Measurements from ENCODE around the gene CCDC93.
A peak's percentile ranks its signal among the peaks of the same experiment; 100 is the strongest.
"Not testable (repeated sequence)": the region's sequence is repeated elsewhere in the genome, so short reads cannot be mapped to it uniquely, and the experiment has no call there.

The CCDC93 gene

DNA sequence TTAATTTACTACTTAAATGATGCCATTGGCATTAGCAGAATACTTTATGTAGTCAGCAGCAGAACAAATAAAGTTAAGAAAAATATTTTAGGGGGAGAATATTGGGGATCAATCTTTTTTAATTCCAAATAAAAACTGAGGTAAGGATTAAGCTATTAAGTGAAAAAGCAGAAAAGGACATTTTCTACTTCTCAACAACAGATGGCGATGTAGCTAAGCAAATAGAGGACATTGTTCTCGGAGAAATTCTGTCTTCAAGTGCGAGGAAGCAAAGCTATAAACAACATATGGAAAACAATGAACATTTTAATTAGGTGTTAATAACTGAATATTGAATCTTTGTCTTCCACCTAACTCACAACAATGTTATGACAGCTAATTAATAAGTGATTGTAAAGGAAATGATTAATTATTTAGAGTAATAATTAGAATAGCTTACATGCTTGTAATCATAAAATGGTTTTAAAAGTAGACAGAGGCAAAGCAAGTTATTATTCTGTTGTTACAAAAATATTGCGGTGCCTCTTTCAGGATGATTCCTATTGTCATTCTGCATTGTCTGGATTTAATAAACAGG is 32.9 kb upstream of the CCDC93 start:
- peak; percentile 9 for DNase-seq (ENCODE audit: low spot score)

DNA sequence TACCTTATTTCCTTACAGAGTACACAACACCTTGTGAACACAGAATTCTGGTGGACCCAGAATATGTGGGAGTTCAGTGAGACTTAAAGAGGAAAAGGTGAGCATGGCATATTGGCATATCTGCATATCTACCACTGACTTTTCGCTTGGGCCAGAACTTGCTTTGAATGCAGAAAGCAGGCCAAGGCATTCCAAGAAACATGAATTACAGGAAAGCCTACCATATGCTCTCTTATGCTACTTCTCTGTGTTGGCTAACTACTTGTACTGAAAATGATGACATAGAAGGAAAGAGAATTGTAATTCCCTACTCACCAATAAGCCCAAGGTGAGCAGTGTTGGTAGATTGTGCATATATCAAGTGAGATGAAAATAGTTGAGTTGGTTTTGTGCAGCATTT is 31.4 kb upstream of the CCDC93 start:
- DNase-seq (ENCODE audit: low spot score) = no peak

DNA sequence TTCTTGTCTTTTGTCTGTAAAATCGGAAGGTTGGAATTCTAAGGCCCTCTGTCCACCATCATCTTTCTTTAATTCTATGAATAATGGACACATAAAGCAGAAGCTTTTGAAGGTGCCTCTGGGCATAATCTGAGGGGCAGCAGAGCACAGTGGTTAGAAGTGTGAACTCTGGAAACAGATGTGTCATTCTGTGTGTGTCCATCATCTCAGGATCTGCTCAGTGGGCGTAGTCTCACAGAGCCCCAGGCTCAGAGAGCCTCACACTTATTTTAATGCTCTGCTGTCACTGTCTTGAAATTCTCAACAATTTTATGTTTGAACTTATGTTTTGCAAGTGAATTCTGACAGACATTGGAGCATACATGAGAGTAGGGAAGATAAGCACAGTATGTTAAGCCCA is 31.0 kb upstream of the CCDC93 start:
- no peak for DNase-seq (ENCODE audit: low spot score)

DNA sequence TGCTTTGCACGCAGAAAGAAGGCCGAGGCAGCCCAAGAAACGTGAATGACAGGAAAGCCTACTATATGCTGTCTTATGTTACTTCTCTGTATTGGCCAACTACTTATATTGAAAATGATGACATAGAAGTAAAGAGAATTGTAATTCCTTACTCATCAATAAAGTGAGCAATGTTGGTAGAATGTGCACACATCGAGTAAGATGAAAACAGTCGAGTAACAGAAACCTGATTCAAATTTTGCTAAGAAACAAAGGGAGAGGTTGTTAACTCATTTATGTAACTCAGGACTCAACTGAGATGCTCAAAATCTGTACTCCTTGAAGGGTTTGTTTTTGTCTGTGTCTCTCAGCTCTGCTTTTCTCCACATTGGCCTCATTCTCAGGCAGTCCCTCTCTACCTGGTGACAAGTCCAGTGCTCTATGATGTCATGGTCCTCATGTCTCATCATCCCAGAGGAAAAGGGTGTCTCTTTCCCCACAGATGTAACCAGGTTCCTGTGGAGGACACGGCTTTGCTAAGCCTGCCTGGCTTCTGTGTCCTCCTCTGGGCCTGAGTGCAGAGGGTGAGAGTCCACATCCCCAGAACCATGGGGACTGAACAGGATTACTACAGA is 30.3 kb upstream of the CCDC93 start:
- no peak for DNase-seq (ENCODE audit: low spot score)

DNA sequence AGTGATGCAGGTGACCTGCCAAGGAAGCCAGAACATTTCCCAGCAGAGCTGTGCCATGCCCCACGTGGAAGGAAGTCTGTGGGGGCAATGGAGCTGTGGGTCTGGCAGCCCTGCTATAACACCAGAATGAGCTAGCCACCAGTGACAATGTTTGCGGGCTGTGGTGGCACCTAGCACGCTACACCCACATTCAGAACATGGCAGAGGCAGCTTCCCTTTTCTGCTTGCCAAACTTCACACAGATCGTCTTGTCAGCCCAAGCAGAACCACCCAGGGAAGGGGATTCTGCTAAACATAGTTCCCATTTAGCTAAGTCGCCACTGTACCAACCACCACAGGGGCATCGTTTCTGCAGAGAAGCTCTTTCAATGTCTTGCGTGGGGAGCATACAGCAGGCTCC is 27.0 kb upstream of the CCDC93 start:
- DNase-seq (ENCODE audit: low spot score) = no peak

DNA sequence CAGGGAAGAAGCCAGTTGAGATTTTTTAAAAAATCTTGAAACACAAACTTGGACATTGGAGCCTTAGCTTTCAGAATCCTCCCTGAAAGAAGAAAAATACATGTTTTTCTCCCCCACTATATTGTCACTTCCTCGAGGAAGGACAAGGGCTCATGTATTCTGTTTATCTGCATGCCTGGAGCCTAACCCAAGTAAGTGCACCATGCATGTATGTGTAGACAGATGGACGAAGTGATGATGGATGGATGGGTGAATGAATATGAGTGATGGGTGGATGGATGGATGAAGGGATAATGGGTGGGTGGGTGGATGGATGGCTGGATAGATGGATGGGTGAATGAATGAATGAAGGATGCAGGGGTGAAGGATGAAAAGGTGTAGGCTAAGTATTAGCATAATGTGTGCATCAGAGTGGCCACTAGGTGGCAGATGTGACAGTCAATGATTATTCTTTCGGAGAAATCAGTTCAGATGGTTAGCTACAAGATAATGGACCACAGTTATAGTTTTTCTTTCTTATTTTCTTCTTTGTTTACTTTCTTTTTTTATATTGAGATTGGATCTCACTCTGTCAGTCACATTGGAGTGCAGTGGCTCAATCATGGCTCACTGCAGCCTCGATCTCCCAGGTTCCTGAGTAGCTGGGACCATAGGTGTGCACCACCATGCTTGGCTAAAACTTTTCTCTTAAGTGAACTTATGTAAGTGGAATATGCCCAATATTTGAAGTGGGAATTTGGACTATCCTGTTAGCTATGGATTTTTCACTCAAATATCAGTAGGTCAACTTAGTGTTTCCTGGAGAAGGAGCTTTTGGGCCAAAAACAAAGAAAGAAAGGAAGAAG is 18.5 kb upstream of the CCDC93 start:
- DNase-seq (ENCODE audit: low spot score) = peak; percentile 40

DNA sequence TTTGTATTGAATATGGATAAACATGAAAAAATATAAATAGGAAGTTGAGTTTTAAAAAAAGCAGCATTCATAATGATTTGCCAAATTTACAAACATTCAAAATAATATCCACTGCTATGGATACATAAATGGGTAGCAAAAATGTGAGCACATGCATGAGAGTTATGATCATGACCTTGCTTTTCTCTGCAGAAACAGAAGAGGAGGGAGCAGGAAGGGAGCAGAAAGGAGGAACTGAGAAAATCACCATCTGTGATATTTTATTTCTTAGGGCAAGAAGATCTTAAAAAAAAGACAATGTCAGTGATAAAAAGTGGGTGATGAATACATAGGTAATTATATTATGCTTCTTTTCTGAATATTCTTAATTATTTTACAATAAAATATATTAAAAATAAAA is 17.7 kb upstream of the CCDC93 start:
- no peak for DNase-seq (ENCODE audit: low spot score)

DNA sequence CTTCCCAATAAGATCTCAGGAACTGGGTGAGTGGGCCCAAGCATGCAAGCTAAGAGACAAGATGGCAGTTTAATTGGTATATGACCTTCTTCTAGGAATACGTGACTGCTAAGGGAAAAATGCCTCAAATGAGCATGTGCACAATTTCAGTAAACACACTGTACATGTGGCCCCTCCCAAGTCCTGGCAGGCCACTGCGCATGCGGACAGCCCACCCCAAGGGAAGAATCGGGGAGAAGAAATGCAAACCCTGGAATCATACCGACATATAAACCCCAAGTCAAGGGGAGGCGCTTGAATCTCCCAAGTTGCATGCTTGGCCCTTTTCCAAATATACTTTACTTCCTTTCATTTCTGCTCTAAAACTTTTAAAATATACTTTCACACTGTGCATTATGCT is 15.2 kb upstream of the CCDC93 start:
- DNase-seq (ENCODE audit: low spot score) = no peak

DNA sequence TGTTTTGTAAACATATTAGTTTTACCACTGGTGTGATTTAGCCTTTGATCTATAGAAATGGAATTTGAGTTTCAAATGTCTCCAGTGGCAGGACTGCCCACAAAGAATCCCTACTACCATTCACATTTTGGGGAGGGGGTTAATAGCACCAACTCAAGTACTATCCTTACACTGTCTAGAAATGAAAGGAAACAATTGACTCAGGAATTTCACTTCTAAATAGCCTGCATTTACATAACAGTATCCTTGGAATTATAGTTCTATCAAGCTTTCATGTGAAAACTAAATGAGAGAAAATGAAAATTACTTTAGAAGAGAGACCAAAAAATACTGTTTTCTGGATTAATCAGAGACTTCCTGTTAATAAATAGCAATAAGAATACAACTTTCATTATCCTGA is 7.5 kb upstream of the CCDC93 start:
- no peak for DNase-seq (ENCODE audit: low spot score)

DNA sequence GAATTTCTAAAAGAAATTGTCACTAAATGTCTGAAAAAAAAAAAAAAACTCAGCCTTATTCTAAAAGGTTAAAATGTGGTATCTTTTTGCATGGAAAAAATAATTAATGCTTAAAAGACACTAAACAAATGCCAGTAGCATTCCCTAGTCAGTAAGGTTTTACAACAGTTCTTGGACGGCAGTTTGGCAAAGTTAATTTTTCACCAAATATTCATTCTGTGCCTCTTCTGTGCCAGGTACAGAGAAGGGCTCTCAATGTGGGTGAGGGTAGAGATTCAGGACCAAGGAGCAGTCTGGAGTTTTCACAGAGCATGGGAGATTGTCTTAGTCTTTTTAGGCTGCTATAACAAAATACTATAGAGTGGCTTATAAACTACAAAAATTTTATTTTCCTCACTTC is 6.0 kb upstream of the CCDC93 start:
- DNase-seq (ENCODE audit: low spot score) = no peak

DNA sequence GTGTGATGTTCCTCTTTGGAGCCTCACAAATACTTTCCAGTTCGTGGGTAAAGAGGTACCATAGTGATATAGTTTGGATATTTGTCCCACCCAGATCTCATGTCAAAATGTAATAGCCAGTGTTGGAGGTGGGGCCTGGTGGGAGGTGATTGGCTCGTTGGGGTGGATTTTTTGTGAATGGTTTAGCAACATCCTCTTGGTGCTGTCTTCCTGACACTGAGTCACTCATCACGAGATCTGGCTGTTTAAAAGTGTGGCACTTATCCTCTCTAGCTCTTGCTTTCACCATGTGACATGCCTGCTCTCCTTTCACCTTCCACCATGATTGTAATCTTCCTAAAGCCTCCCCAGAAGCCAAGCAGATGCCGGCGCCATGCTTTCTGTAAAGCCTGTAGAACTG is 3.0 kb upstream of the CCDC93 start:
- DNase-seq (ENCODE audit: low spot score) = no peak

DNA sequence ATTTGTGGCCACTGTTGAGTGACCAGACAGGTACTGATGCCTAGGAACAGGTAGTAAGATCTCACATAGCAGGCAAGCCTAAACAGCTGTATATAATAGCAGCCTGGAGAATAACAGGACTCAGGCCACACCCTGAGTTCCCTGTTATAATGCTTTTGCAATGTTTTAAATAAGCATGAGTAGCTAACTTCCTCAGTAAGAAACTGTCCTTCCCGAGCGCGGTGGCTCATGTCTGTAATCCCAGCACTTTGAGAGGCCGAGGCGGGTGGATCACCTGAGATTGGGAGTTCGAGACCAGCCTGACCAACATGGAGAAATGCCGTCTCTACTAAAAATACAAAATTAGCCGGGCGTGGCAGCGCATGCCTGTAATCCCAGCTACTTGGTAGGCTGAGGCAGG is 1.9 kb upstream of the CCDC93 start:
- not testable (repeated sequence) for DNase-seq (ENCODE audit: low spot score)

DNA sequence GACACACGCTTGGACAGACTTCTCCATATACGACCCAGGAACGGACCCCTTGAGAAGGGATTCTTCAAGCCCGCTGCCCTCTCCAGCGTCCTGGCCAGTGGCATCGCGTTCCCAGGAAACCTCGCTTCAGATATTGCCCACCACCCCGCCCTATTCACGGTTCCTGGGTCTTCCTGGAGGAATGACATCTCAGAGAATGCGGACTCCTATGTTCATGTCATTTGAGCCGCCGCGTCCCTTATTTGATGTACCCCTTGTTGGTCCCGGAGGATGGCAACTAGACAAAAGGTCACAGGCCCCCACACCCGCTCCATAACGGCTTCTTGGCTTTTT is 588 bp upstream of the CCDC93 start:
- DNase-seq (ENCODE audit: low spot score) = no peak

DNA sequence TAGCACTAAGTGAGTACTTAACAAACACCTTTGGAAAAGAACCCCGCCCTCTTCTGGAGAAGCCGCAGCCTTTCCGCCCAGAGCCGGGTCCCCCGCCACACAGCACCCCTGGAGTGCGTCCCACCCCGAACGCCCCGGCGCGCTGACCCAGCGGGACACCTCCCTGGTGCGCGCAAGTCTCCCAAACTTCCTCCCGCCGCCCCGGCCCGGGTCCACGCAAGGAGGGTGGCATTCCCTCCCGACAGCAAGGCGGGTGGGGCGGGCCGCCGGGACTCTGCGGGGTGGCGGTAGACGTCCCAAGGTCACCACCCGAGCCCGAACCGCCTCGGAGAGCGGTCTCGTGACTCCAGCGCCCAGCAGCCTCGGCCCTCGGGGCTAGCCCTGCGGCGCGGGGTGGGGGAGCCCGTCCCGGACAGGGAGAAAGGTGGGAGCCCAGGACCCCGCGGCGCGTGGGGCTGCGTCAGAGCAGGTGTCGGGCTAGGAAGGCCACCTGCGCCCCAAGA is 598 bp downstream of the CCDC93 start:
- peak; percentile 48 for DNase-seq (ENCODE audit: low spot score)

DNA sequence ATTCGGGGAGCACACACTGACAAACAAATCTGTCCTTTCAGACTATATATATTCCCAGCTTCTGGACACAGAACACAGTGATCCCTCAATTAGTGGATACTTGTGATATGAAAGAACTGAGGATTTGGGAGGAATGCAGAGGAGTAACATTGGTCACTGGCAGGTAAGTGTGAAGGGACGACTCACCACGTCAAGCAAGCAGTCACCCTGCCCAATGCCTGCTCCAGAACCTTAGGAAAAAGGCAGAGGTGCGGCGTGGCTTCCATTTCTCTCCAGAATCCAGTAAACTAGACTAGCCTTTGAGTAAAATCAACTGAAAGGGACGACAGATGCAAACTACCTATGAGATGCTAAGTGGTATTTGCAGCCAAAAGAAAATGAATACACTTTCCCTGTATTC is 1.1 kb downstream of the CCDC93 start:
- no peak for DNase-seq (ENCODE audit: low spot score)

DNA sequence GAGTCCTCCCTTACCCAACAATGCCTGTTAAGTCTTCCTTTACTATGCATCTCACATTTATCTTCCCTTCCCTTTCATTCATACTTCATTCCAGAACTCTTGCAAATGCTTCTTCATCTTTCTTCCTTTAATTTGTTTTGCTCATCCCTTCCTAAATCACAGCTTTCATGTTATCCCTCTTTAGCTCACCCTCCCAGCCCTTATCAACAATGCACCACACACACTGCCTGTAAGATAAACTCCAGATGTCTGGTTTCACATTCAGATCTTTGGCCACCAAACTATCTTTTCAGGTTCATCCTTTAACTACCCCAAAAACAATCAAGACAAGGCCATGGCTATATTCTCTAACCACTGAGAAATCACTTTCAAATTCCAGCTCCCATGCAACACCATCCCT is 3.4 kb downstream of the CCDC93 start:
- DNase-seq (ENCODE audit: low spot score) = no peak

DNA sequence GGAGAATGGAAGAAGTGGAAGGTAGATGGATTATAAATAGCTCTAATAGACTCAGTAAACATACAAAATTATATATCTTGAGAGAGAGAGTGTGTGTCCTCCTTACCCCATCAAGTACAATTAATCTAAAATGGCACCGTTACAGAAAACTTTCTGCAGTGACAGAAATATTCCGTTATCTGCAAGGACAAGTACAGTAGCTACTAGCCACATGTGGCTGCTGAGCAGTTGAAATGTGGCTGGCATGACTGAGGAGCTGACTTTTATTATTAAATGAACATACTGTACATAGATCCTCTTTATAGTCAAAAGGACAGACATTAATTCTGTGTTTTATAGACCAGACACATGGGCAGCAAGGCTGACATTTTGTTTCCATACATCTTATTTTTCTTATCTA is 7.0 kb downstream of the CCDC93 start:
- no peak for DNase-seq (ENCODE audit: low spot score)

DNA sequence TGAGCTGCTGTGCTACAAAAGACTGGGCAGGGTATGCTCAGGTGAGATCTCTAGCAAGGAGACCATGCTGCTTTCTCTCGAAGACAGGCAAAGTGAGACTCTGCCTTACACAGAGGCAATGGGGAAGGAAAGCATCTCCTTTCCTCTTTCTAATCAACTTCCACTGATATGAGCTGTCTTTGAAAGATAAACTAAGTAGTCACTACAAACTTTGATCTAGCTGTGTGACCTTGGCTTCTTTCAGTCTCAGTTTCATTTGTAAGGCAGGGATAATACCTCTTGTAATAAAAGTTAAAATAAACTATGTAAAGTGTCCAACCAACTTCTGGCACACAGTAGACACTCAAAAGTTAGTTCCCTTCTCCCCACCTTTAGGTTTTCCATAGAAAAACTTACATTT is 7.5 kb downstream of the CCDC93 start:
- no peak for DNase-seq (ENCODE audit: low spot score)

DNA sequence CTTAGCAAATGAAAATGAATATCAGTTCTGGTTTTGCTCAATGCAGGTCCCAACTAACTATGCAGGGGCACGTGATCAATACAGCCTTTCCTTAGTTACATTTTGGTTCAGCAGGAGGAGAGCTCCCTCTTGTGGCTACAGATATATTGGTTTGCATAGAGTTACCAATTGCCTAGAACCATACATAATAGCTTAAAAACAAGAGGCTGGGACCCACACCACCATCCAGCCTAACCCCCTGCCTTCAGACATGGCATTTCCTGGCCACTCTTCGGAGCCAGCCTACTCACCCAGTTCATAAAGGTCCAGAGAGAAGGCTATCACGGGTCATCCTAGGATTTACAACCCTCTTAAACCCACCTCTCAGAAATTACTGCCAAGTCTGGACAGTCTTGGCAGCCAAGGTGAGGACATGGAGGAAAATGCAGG is 10.5 kb downstream of the CCDC93 start:
- DNase-seq (ENCODE audit: low spot score) = peak; percentile 54

DNA sequence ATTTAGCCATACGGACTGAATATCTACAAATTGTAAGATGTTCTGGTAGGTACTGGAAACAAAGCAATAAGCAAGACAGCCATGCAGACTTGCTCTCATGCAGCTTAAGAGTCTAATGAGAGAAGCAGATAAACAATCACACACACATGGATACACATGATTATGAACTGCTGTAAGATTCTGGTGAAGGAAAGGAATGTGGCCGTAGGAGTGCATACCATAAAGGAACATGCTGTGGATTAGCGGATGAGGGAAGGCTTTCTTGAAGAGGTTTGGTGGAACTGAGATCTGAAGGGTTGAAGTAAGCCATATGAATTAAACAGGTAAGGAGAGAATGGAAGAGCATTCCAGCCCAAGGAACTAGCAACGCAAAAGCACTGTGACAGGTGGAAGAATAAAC is 13.8 kb downstream of the CCDC93 start:
- no peak for DNase-seq (ENCODE audit: low spot score)

DNA sequence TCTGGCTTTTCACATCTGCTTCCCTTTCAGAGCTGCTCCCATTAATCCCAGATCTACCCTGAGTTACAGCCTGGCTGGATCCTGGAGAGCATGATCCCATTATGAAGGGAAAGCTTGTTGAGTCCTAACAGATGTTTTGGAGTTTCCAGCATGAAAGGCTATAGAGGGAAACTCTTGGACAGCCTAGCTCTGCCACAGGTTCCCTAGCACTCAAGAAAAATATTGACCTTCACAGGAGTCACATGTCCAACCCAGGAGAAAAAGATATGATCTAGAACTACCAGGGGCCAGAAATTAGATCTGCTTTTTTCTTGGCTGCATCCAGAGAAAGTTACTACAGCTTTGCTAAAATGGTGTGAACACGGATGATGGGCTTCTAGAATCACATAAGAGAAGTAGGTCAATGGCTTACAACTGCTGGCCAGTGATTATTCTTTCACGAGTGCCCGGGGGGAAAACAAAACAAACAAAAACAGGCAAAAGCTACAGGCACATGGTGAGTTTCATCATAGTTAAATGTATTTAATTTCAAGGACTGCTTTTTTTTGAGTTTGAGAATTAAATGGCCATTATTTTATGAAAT is 15.9 kb downstream of the CCDC93 start:
- no peak for DNase-seq (ENCODE audit: low spot score)

DNA sequence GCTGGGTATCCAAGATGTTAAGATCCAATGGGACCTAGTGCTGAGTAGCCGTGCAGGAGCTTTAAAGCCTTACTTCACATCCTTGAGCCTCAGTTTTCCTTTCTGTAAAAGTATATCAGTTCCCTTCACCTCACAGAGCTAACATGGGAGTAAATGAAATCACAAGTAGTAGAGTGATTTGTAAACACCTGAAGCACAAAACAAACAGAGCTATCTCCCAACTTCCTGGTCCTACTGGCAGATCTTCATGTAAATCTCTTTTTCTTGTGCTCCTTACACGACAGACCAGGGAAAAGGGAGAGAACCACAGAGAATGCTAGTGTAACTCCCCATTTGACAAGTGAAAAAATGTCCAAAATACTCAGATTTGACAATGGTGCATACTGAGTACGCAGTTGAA is 17.3 kb downstream of the CCDC93 start:
- no peak for DNase-seq (ENCODE audit: low spot score)

DNA sequence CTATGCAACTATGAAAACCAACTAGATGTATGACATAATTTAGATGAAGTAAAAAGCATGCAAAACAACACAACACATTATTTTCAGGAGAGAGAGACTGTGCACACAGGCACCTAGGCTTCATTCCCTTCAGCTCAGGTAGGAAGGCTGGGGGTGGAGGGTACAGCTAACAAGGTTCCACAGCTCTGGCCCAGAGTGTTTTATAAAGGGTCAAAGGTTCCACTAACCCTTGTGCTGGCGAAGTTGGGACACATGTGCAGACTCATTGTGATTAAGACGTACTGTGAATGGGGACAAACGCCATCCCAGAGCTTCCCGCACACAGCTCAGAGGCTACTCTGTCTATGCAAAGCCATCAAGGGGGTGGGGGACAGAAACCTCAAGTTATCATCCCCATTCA is 19.1 kb downstream of the CCDC93 start:
- DNase-seq (ENCODE audit: low spot score) = no peak
